Stimulated activated CD8-positive, alpha-beta memory T cell treated with anti-CD3 and anti-CD28 coated beads, Interleukin-7, amount 100 ng/mL, for 24 hours (primary cell): Measurements from ENCODE around the gene COPG1.
"Not testable (repeated sequence)": the region's sequence is repeated elsewhere in the genome, so short reads cannot be mapped to it uniquely, and the experiment has no call there.

Experiments
- DNase-seq: peaks from one replicate; pipeline ENCODE4 v3.0.0-alpha.2; 2020; ENCODE audit warnings: low read depth

COPG1 gene

DNA sequence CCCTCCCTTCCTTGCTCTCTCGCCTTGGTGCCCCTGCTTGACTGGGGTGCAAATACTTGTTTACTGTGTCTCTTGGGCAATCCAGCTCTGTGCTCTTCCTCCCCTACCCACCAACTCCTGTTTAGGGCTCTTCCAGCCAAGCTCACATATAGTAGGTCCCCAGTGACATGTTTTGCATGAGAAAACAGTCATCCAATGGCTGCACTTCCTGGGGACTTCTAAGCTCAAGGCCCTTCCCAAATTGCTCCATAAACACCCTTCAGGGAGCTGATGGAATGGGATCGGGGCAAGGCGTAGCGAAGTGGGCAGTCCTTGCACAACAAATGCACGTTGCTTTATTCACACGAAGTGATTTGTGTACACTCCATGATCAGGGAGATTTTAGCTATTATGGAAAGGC lies 9.4 kb upstream of the COPG1 start:
- no peak for DNase-seq

DNA sequence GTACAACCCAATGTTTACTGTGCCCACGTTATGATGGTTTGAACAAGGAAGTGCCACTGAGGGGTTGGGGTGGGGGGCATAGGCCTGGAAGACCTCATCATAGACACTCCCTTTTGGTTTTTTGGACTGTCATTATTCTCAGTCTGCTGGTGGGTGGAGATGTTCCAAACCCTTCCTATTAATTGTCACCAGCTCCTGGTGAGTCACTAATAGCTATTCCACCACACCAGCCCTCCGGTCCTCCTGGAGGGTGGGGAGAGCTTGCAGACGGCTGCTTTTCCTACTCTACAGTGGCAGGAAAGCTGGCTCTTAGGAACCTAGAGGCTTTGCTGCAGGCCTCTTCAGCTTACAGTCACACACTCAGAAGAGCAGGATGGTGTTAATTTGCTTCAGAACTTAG lies 9.0 kb upstream of the COPG1 start:
- no peak for DNase-seq

DNA sequence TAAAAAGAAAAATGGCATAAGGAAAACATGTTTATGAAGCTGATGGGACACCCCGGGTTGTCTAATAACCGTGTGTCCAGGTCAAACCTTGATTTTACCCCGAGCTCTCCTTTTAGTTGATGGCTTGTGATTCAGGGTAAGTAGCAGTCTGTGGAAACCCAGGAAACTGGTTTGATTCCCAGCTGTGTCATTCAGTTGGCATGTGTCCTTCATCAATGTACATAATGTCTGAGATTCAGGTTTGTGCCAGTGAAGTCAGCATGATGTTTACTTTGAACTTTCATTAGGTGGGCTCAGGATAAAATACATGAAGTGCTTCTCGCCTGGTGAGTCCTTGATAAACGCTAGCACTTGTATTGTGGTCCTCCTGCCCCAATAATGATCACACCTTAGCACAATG lies 4.3 kb upstream of the COPG1 start:
- no peak for DNase-seq

DNA sequence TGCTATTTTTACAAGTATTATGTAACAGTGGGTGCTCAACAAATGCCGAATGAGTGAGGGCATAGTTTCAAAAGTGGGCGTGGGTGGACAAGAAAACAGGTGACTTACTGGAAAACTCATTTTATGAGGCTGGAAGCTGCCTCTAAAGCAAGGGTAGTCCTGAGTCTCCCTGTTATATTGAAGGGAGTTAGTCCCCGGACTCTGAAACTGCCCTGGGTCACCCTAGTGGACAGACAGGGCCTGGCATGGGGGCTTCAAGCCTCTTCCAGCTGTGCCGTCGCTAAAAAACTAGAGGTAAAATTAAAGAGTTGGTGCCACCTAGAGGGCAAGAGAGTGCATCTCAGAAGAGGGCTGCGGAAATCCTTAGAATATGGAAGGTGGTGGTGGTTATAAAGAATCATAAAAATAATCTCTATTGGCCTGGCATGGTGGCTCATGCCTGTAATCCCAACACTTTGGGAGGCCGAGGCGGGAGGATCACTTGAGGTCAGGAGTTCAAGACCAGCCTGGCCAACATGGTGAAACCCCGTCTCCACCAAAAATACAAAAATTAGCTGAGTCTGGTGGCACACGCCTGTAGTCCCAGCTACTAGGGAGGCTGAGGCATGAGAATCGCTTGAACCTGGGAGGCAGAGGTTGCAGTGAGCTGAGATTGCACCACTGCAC lies 3.6 kb upstream of the COPG1 start:
- DNase-seq = peak; percentile 24

DNA sequence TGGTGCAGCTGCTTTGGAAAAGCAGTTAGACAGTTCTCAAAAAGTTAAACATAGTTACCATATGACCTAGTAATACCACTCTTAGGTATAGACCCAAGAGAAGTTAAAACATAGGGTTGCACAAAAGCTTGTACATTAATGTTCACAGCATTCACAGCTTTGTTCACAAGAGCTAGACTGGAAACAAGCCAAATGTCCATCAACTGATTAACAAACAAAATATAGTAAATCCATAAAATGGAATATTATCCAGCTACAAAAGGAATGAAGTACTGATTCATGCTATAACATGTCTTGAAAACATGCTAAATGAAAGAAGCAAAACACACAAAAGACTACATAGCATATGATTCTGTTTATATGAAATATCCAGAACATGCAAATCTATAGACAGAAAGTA lies 2.8 kb upstream of the COPG1 start:
- DNase-seq = no peak

DNA sequence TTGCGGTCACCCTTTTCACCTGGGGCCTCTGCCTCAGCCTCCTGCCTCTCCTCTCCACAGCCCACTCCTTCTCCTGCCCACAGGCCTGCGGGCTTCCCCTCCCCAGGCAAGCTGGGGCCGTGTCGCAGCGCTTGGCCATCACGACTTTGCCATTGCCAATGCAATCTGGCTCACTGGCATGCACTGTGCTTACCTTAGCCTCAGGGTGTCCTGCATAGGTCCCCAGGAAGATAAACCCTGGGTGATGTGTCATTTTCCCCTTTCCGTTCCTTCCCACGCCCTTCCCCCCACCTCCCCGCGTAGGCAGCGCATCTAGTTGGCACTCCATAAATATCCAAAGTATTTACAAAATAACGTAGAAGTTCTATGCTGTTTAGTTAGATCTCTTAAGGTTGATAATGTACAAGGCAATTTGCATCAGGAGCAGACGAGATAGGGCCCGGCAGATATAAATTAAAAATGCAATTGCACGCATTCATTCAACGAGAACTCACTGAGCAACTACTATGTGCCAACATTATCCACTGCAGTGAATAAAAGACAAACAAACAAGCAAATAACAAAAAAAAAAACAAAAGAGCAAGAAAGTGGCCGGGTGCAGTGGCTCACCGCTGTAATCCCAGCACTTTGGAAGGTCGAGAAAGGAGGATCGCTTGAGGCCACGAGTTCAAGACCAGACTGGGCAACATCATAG lies 973 bp upstream of the COPG1 start:
- DNase-seq = no peak

DNA sequence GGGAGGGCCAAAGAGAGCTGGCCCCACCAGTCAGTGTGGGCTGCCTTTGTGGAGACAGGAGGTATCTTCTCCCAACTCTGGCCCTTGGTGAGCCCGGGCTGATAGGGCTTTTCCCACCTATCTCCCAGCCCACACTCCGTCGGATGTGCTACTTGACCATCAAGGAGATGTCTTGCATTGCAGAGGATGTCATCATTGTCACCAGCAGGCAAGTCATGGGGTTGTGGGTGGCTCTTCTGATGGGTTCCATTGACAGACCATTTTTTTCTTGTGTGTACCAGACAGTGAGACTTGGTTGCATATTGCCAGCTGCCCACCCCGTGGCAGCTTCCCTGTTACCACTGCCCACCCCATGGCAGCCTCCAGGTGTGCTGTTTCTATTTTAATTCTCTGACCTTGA lies 3.3 kb downstream of the COPG1 start:
- no peak for DNase-seq

DNA sequence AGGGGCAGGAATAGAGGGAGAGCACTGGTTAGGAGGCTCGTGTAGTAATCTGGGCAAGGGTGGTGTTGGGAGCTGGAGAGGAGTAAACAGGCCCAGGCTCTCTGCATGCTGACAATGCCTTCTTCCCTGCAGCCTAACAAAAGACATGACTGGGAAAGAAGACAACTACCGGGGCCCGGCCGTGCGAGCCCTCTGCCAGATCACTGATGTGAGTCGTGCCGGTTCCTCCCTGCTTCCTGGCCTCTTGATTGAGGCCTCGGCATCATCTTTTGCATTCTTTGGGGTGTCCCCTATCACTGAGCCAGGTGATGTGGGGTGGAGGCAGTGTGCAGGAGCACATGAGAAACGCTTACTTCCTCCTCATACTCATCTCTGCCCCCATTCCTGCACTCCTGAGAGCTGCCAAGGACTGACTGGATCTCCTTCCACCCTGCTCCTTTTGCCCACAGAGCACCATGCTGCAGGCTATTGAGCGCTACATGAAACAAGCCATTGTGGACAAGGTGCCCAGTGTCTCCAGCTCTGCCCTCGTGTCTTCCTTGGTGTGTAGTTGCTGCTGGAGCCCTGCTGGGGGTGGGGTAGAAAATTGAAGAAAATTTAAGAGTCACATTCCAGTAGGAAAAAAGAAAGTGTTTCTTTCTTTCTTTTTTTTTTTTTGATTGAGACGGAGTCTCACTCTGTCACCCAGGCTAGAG lies 5.3 kb downstream of the COPG1 start:
- no peak for DNase-seq

DNA sequence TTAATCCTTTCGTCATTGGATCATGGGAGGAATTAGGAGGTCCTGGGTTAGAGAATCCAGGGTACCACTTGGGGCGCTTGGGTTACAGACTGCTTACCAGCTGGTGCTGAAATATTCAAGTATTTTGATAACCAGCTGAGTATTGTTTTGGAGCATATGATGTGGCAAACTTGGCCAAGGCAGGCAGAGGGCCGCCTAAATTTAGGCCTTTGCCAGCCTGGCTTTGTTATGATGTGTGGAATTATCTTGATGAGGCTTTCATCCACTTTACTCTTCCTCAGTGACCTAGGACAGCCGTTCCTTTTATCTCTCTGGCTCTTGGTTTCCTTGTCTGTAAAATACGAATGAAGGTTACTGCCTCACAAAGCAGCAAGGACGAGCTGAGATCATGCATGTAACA lies 6.9 kb downstream of the COPG1 start:
- DNase-seq = no peak

DNA sequence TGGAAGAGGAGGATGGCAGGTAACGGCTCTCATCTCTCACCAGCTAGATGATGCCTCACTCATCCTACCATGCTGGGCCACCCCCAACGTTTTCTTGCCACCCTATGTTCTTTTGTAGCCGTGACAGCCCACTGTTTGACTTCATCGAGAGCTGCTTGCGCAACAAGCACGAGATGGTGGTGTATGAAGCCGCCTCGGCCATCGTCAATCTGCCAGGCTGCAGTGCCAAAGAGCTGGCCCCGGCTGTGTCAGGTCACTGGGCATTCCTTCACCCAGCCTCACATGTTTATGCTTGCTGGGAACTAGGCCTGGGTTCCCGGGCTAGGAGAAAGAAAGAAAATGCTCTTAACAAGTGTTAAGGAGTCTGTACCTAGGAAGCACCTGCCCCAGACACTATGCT lies 8.2 kb downstream of the COPG1 start:
- DNase-seq = no peak

DNA sequence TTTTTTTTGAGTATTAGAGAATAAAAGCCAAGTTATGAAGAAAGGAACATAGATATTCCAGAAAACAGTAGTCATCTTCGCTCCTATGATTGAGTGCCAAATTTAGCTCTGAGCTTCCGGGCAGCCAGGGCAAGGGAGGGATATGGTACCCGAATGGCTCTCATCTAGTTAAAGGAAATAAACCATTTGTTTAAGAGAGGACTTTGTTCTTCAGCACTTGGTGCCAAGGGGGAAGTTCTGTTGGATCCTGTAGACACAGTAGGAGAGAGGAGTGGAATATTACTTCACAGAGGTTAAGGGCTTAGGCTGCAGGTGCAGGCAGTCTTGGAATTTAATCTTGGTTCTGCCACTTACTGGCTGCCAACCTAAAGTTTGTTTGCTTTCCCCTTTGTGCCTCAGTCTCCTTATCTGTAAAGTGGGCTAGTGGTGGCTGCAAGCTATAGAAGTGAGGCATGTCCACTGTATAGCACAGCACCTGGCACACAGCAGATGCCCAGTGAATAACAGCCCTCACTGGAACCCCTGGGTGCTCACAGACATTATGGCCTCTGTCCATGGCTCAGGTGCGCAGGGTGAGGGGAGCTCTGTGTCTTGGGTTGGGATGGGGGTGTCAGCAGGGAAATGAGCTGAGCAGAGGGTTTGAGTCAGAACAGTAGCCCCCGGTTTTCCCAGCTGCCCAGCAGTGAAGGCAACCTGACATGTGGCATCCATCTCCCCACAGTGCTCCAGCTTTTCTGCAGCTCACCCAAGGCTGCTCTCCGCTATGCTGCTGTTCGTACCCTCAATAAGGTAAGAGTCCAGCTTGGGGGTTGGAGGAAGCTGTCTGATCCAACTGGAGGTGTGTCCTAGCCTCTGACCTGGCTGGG lies 10.4 kb downstream of the COPG1 start:
- no peak for DNase-seq

DNA sequence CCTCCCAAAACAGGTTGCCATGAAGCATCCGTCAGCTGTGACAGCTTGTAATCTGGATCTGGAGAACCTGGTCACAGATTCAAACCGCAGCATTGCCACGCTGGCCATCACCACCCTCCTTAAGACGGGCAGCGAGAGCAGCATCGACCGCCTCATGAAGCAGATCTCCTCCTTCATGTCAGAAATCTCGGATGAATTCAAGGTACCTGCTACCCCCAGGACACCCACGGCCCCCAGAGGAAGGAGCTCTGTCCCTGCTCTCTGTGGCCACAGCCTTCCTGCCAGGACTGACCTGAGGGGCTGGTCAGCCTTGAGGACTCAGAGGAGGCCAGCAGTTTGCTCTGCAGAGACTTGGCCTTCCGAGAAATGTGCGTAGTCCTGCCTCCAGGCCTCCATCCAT lies 11.2 kb downstream of the COPG1 start:
- no peak for DNase-seq

DNA sequence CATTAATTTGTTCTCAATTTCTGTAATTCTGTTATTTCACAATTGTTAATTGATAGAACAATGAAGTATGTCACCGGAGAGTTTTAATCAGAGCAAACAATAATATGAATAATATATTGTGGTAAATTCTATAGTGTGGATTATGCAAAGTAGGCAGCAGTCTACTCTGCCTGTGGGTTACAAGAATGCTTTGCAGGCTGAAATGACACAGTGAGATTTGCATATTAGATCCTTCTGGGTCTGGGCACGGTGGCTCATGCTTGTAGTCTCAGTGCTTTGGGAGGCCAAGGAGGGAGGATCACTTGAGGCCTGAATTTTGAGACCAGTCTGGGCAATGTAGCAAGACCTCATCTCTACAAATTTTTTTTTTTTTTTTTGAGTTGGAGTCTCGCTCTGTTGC lies 12.5 kb downstream of the COPG1 start:
- no peak for DNase-seq

DNA sequence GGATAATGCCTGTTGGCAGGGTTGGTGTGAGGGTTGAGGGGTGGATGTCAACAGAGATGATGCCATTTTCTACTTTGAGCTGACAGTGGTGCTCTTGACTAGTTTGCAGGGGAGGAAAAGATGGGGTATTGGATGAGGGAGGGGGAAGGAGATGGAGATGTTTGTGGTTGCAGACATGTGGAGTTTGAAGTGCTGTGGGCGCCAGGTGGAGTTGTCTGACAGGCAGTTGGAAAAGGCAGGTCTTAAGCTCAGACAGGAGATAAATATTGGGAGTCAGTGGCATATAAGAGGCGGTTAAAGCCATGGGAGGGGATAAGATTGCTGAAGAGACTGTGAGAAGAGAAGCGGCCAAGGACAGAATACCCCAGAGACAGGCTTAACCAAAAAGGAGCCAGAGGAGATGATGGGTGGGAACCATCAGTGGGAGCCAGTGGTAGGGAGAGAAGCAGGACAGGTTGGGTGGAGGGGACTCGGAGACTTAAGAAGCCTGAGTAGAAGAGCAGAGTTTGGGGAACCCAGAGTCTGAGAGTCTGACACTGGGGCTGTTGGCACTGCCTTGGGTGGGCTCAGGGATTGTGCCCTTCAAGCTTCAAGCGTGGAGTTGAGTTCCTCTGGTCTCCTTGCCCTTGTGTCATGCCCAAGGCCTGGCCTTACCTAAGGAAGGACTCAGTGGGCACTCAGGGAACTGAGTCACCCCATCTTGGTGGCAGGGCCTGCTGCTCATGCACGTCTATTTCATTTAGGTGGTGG lies 13.9 kb downstream of the COPG1 start:
- no peak for DNase-seq

DNA sequence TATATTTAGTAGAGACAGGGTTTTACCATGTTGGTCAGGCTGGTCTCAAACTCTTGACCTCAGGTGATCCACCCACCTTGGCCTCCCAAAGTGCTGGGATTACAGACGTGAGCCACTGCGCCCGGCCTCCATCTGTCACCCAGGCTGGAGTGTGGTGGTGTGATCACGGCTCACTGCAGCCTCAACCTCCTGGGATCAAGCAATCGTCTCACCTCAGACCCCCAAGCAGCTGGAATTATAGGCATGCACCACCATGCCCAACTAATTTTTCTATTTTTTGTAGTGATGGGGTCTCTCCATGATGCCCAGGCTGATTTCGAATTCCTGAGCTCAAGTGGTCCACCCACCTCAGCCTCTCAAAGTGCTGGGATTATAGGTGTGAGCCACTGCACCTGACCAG lies 15.6 kb downstream of the COPG1 start:
- not testable (repeated sequence) for DNase-seq

DNA sequence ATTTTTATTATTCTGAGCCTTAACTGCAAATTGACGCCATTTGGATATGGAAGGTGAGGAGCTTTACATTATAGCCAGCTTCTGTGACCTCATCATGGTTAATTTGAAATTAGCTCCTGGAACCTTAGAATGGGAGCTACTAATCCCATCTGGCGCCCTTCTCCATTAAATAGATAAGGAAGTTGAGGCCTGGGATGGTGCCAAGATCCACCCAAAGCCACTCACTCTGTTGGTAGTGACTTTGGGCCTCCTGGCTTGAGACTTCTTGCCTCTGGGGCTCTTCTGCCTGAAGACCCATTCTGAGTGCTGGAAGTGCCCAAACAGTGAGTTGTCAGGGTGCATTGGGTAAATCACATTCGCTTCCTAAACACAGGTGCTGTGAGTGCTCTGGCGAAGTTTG lies 17.2 kb downstream of the COPG1 start:
- DNase-seq = no peak

DNA sequence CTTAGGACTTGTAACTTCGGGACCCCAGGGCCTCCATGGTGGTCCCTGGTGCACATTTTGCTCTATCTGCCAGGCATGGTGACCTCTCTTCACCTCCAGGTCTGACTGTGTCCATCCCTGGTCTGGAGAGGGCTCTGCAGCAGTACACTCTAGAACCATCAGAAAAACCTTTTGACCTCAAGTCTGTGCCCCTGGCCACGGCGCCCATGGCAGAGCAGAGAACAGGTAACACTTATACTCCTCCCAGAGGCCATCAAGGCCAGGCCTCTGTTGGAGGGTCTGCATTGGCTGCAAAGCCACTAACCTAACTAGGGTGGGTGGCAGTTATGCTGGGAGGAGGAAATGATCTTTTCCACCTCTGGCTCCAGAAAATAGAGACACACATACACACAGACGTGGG lies 19.0 kb downstream of the COPG1 start:
- no peak for DNase-seq

DNA sequence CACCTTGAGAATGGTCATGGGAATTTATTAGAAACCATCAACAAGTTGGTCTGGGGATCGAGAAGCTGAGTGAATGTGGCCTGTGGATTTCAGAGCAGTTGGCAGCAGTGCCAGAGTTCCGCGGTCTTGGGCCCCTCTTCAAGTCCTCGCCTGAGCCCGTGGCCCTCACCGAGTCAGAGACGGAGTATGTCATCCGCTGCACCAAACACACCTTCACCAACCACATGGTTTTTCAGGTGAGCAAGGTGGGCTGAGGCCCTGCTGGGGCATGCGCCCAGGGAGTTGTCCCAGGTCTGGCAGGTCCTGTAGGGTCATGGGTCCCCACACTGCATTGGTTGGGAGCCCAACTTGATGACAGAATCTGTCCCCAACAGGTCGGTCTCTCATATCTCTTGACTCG lies 22.3 kb downstream of the COPG1 start:
- DNase-seq = no peak

DNA sequence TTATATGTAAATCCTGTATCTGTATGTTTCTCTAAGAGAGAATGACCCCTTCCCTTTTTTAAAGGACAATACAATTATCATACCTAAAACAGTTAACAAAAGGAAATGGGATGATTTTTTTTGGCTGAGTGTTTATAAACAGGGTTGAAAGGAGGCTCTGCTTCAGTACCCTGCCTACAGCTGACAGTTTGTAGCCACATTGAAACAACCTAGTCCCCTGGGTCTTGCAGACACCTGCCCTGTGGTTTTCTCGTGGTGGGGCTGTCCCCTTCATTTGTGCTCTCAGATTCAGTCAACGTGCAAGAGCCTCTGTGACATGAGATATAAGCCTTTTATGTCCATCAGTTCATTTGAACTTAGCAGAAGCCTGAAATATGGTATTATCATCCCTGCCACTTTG lies 27.0 kb downstream of the COPG1 start:
- no peak for DNase-seq

DNA sequence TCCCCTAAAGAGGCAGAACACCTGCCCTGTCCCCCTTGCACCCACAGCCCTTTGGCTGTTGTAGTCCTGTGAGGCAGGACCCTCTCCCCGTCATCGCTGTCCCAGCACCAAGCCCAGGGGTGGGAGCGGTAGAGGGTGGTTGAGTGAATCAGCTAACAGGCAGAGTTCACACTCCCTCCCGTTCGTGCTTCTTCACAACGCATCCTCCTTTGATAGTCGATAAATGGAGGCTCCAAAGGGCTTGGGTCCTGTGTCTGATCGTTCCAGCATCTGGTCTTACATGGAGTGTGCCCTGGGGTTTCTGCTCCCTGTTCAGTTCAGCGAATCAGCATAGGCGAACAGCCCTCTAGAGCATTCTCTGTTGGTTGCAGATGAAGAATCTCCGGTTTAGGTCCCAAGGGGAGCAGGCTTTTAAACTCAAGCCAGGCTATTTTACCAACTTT lies 28.4 kb downstream of the COPG1 start:
- DNase-seq = no peak

DNA sequence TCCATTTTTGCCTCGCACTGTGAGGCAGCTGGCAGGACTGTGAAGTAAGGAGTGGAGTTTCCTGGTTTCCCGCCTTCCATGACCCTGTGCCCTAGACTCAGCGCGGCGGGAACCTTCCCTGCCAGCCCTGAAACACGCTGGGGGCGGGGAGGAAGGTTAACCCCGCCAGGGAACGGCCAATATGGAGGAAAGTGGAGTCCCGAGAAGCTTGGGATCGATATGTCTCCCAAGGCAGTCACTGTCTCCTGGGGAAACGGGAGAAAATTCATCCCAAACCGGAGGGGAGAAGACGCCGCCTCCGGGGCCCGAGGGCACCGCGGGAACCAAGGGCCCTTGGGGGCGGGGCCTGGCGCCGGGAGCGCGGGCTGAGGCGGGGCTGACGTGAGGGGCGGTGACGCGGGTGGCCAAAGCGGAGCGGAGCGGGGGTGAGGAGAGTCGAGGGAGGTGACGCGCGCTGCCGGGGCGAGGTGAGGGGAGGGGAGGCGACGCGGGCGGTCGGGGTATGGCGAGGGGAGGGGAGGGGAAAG lies 29.1 kb downstream of the COPG1 start, which contains the start of gene HMCES:
HMCES (plus strand) TSS at position 432 of the 527 bp plus-strand sequence. CDS start 863 bp downstream, outside the sequence.
- DNase-seq = peak; percentile 82
